IMR-90 (cell line): ENCODE data around the gene ZNF155. TPM values are rescaled to one million over a fixed set of nuclear protein-coding genes. Genes with fewer than 3 reads are reported as not detected.

Experiments used
- ATAC-seq: fragments of 200-7000 bp; cut with Tn5 transposase; 2 replicates; pipeline ENCODE4 v1.9.1; 2020; ENCODE audit warnings: low read depth, mild to moderate bottlenecking, moderate library complexity
- BruUV-seq: library from RNA; stranded (reverse); fragments of 400-500 nt; replicated peaks from 2 replicates; lab custom pipeline; 2021; lab: Mats Ljungman, UMichigan
- CTCF ChIA-PET: fragments of 300-600 bp; formaldehyde crosslinking; extraction: SDS; loops from one replicate; lab custom pipeline; 2021; ENCODE audit warnings: antibody characterized with exemption; lab: Yijun Ruan, JAX
- POLR2A ChIA-PET: fragments of 300-600 bp; sonication (Branson Sonifier 250); formaldehyde crosslinking; loops from one replicate; lab custom pipeline; 2022; ENCODE audit warnings: antibody characterized with exemption; ENCODE audit not compliant: unreplicated experiment; lab: Charles Lee
- DNase-seq: peaks from one replicate; pipeline ENCODE4 v3.0.0; 2013
- H2AFZ ChIP-seq: replicated peaks from 2 replicates; pipeline ENCODE3; 2013; ENCODE audit warnings: low read length, mild to moderate bottlenecking; ENCODE audit not compliant: poor library complexity
- H2AK5ac ChIP-seq: 2 replicates; pipeline ENCODE4 v1.6.1; 2013; ENCODE audit warnings: low read depth, low read length, inconsistent platforms
- H2AK9ac ChIP-seq: replicated peaks from 2 replicates; pipeline ENCODE3; 2013; ENCODE audit warnings: mild to moderate bottlenecking, low read depth, low read length, moderate library complexity; ENCODE audit not compliant: poor library complexity
- H2BK120ac ChIP-seq: 2 replicates; pipeline ENCODE4 v1.6.1; 2013; ENCODE audit warnings: low read depth, low read length, inconsistent platforms
- H2BK15ac ChIP-seq: 3 replicates; pipeline ENCODE4 v1.6.1; 2013; ENCODE audit warnings: low read depth, low read length, inconsistent platforms
- H2BK20ac ChIP-seq: 2 replicates; pipeline ENCODE4 v1.6.1; 2013; ENCODE audit warnings: low read depth, mild to moderate bottlenecking, inconsistent platforms, low read length, moderate library complexity
- H2BK5ac ChIP-seq: 2 replicates; pipeline ENCODE4 v1.6.1; 2013; ENCODE audit warnings: mild to moderate bottlenecking, low read depth, low read length, inconsistent platforms; ENCODE audit not compliant: poor library complexity, severe bottlenecking
- H3K14ac ChIP-seq: replicated peaks from 2 replicates; pipeline ENCODE4 v1.6.1; 2013; ENCODE audit warnings: low read depth, low read length, inconsistent platforms
- H3K18ac ChIP-seq: 2 replicates; pipeline ENCODE4 v1.6.1; 2013; ENCODE audit warnings: low read depth, low read length, control low read depth
- H3K23ac ChIP-seq: 2 replicates; pipeline ENCODE4 v1.6.1; 2013; ENCODE audit warnings: low read depth, low read length, inconsistent platforms
- H3K27ac ChIP-seq: 2 replicates; pipeline ENCODE4 v1.5.1; 2013; ENCODE audit warnings: mild to moderate bottlenecking, control low read depth, low read length; ENCODE audit not compliant: insufficient read depth
- H3K27me3 ChIP-seq: 2 replicates; pipeline ENCODE4 v1.6.1; 2013; ENCODE audit warnings: low read length; ENCODE audit not compliant: control insufficient read depth, insufficient read depth
- H3K36me3 ChIP-seq: 2 replicates; pipeline ENCODE4 v1.6.1; 2013; ENCODE audit warnings: low read length, mixed read lengths; ENCODE audit not compliant: control insufficient read depth, insufficient read depth
- H3K4ac ChIP-seq: 2 replicates; pipeline ENCODE4 v1.6.1; 2013; ENCODE audit warnings: low read depth, low read length, inconsistent platforms
- H3K4me1 ChIP-seq: 2 replicates; pipeline ENCODE4 v1.6.1; 2013; ENCODE audit warnings: low read length, mixed read lengths; ENCODE audit not compliant: control insufficient read depth, insufficient read depth
- H3K4me2 ChIP-seq: 2 replicates; pipeline ENCODE4 v1.6.1; 2013; ENCODE audit warnings: low read depth, mild to moderate bottlenecking, control low read depth, low read length, moderate library complexity
- H3K4me3 ChIP-seq: 2 replicates; pipeline ENCODE4 v1.5.1; 2013; ENCODE audit warnings: low read depth, mild to moderate bottlenecking, control low read depth, low read length, moderate library complexity; ENCODE audit not compliant: insufficient read depth
- H3K56ac ChIP-seq: 2 replicates; pipeline ENCODE4 v1.6.1; 2013; ENCODE audit warnings: low read length, inconsistent platforms; ENCODE audit not compliant: insufficient read depth; ENCODE audit errors: extremely low read depth
- H3K79me1 ChIP-seq, 2 experiments: 2 replicates each; pipeline ENCODE4 v1.6.1; 2013; ENCODE audit warnings: low read length in 2 of 2, inconsistent platforms in 1 of 2, low read depth in 1 of 2
- H3K9ac ChIP-seq: 2 replicates; pipeline ENCODE4 v1.6.1; 2013; ENCODE audit warnings: low read depth, low read length, control low read depth
- H3K9me1 ChIP-seq: 2 replicates; pipeline ENCODE4 v1.6.1; 2013; ENCODE audit warnings: low read length, inconsistent platforms; ENCODE audit not compliant: insufficient read depth
- H3K9me3 ChIP-seq: 2 replicates; pipeline ENCODE4 v1.6.1; 2013; ENCODE audit warnings: low read length; ENCODE audit not compliant: control insufficient read depth, insufficient read depth
- H4K20me1 ChIP-seq: 2 replicates; pipeline ENCODE4 v1.6.1; 2013; ENCODE audit warnings: low read length, inconsistent platforms; ENCODE audit not compliant: insufficient read depth
- H4K5ac ChIP-seq: 2 replicates; pipeline ENCODE4 v1.6.1; 2013; ENCODE audit warnings: mild to moderate bottlenecking, low read depth, low read length, control low read depth
- H4K8ac ChIP-seq, 2 experiments: 2 replicates each; pipeline ENCODE4 v1.6.1; 2013; ENCODE audit warnings: low read depth in 2 of 2, low read length in 2 of 2, control low read depth in 1 of 2, inconsistent platforms in 1 of 2
- H4K91ac ChIP-seq: 2 replicates; pipeline ENCODE4 v1.6.1; 2013; ENCODE audit warnings: low read depth, low read length, inconsistent platforms; ENCODE audit not compliant: insufficient read depth
- CEBPB ChIP-seq: IDR thresholded peaks from 2 replicates; pipeline ENCODE4 v1.6.1; 2012; ENCODE audit warnings: low read depth, low read length, improper control_type of control experiment
- WGBS, 2 experiments: methylation state at CpG; one replicate each; pipeline versions ENCODE4 v1.1.5 to v1.1.7; 2013; ENCODE audit warnings: missing lambda C conversion rate in 2 of 2; ENCODE audit not compliant: insufficient read length in 1 of 2; ENCODE audit errors: extremely low coverage in 2 of 2; 5-methylcytosine and 5-hydroxymethylcytosine counted together
- dilution Hi-C: fragments of 300-500 bp; cut with HindIII; formaldehyde crosslinking; loops from one replicate; pipeline ENCODE4 v1.14.3; 2018; ENCODE audit warnings: low sequenced_read_pairs; ENCODE audit not compliant: unreplicated experiment
- in situ Hi-C: fragments of 300-500 bp; cut with MboI; formaldehyde crosslinking; loops from 3 replicates; pipeline ENCODE4 v1.14.3; 2019; ENCODE audit warnings: low sequenced_read_pairs, inconsistent platforms, mixed read lengths
- intact Hi-C: fragments of 100-400 bp; cut with micrococcal nuclease; formaldehyde crosslinking; loops from 2 replicates; pipeline ENCODE4 v1.10.0; 2022
- polyA plus RNA-seq, 3 experiments: library from polyadenylated mRNA; depleted of rRNA; stranded (reverse); fragments of >200 nt; gene quantifications; 2 replicates each; pipeline ENCODE4 v1.2.3, GENCODE V29; 2012; ENCODE audit warnings: low replicate concordance in 1 of 3
- total RNA-seq: library from RNA; depleted of rRNA; stranded (reverse); fragments of >200 nt; gene quantifications from 2 replicates; pipeline ENCODE4 v1.2.3, GENCODE V29; 2012
- TF ChIP-seq, protein P1 (sequence below): fragments of 150-350 bp; IDR thresholded peaks from 2 replicates; pipeline ENCODE4 v1.6.1; 2016; ENCODE audit warnings: low read depth, mild to moderate bottlenecking, low read length, moderate library complexity, borderline replicate concordance

ZNF155 gene
- total and polyA plus RNA-seq, 2 of the 4 experiments (the other 2 are of a cell fraction), result 3.5 to 9.0 TPM

DNA sequence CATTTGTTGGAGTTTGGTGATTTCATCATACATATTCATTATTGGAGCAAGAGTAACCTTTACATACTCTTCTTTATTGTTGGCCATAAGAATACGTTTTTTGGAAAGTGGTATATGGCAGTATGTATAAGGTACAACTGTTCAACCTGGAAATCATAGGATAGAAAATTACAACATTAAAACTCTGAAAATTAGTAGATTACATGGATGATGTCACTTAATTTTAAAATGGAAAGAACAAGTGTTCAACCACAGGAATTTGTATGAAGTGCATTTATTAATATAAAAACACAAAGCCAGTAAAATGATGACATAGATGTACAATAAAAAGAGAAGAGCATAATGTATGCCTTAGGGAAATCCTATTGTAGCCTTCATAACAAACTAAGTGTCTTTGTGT, 7.3 kb upstream of the ZNF155 start:
- Histone ChIP-seq H4K20me1 (no peaks in the 10 kb centered on the region), H2AK5ac (no peak overlapping the region), H3K27me3 (no peaks in the 10 kb centered on the region), H2AK9ac (no peak overlapping the region), H3K4ac (no peak overlapping the region), H3K9ac (no peak overlapping the region), H3K18ac (no peak overlapping the region), H3K14ac (no peak overlapping the region), H3K56ac (no peak overlapping the region), H2BK5ac (no peak overlapping the region), H4K91ac (no peak overlapping the region), H2AFZ (no peak overlapping the region), H3K4me2 (no peak overlapping the region), H2BK15ac (no peak overlapping the region), H3K4me1 (no peaks in the 10 kb centered on the region), H3K9me1 (no peaks in the 10 kb centered on the region), H2BK120ac (no peak overlapping the region), H3K9me3 (peaks cover 18% of the 10 kb centered on the region), H4K5ac (no peak overlapping the region), H2BK20ac (no peak overlapping the region), H3K23ac (no peak overlapping the region), H3K4me3 (no peak overlapping the region), H3K36me3 (no peaks in the 10 kb centered on the region), H4K8ac (no peak overlapping the region), H3K79me1 (no peaks in the 10 kb centered on the region; a peak in 1 of 4 replicates), H3K27ac (no peak overlapping the region)
- peak; percentile 10; the same call in 1 of the 2 replicates for TF ChIP-seq CEBPB
- TF ChIP-seq, protein P1, sequence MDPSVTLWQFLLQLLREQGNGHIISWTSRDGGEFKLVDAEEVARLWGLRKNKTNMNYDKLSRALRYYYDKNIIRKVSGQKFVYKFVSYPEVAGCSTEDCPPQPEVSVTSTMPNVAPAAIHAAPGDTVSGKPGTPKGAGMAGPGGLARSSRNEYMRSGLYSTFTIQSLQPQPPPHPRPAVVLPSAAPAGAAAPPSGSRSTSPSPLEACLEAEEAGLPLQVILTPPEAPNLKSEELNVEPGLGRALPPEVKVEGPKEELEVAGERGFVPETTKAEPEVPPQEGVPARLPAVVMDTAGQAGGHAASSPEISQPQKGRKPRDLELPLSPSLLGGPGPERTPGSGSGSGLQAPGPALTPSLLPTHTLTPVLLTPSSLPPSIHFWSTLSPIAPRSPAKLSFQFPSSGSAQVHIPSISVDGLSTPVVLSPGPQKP, result no peak
- BruUV-seq, result no TSS peak
- WGBS, 2 experiments, result no CpG with 5 or more reads among the region's 1 CpG
- DNase-seq, result no peak
- ChIA-PET POLR2A (no interaction called here), CTCF (no interaction called here)
- in situ Hi-C loops, result no loop called here
- dilution Hi-C loops, result no loop called here
- ATAC-seq, result no peak
- intact Hi-C loops, result no loop called here
